ENCODE data around the gene YPEL2. TPM values are rescaled to one million over a fixed set of nuclear protein-coding genes. Genes with fewer than 3 reads are reported as not detected.

Gene YPEL2
- total RNA-seq, 1 donor from 2014 or later: 20.8 TPM

DNA sequence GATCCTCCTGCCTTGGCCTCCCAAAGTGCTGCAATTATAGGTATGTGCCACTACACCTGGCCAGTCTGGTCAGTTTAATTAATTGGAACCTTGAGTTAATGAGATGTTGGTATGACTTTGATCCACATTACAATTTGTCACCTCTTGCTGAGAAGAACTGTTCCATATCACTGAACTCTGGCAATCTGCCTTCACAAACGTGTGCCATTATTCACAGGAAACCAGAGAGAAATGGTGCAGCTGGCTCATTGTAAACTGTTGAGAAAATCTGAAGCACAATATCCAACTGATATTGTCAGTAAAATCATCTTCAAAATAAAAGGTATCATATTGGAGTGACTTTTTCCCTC, 39.3 kb upstream of the YPEL2 start:
- Mint-ChIP-seq H3K36me3 (ENCODE audit: unreplicated experiment) (no peaks in the 10 kb centered on the region), H3K27ac (ENCODE audit: unreplicated experiment) (no peak overlapping the region), H3K4me3 (ENCODE audit: unreplicated experiment) (no peak overlapping the region), H3K27me3 (ENCODE audit: unreplicated experiment) (peaks cover 2% of the 10 kb centered on the region), H3K4me1 (ENCODE audit: low read depth, unreplicated experiment) (peaks cover 4% of the 10 kb centered on the region), H3K9me3 (ENCODE audit: unreplicated experiment) (no peaks in the 10 kb centered on the region)
- TF ChIP-seq CTCF (IDR thresholded peaks at IDR 0.05; ENCODE audit: partially characterized antibody, unreplicated experiment): no peak
- DNase-seq: no peak

GRCh38 chr17:59296190-59296589, 35.3 kb upstream of the YPEL2 start:
- Mint-ChIP-seq H3K27me3 (ENCODE audit: unreplicated experiment) (no peaks in the 10 kb centered on the region), H3K4me1 (ENCODE audit: low read depth, unreplicated experiment) (no peaks in the 10 kb centered on the region), H3K36me3 (ENCODE audit: unreplicated experiment) (no peaks in the 10 kb centered on the region), H3K9me3 (ENCODE audit: unreplicated experiment) (no peaks in the 10 kb centered on the region), H3K4me3 (ENCODE audit: unreplicated experiment) (no peak overlapping the region), H3K27ac (ENCODE audit: unreplicated experiment) (no peak overlapping the region)
- no peak for TF ChIP-seq CTCF (IDR thresholded peaks at IDR 0.05; ENCODE audit: partially characterized antibody, unreplicated experiment)
- DNase-seq: no peak

GRCh38 chr17:59298521-59298920, 32.9 kb upstream of the YPEL2 start:
- H3K4me3 Mint-ChIP-seq (ENCODE audit: unreplicated experiment): no peak overlapping the region
- no peaks in the 10 kb centered on the region for H3K9me3 Mint-ChIP-seq (ENCODE audit: unreplicated experiment)
- DNase-seq: no peak
- H3K4me1 Mint-ChIP-seq (ENCODE audit: low read depth, unreplicated experiment): no peaks in the 10 kb centered on the region
- no peak overlapping the region for H3K27ac Mint-ChIP-seq (ENCODE audit: unreplicated experiment)
- TF ChIP-seq CTCF (IDR thresholded peaks at IDR 0.05; ENCODE audit: partially characterized antibody, unreplicated experiment): no peak
- H3K27me3 Mint-ChIP-seq (ENCODE audit: unreplicated experiment): peaks cover 4% of the 10 kb centered on the region
- H3K36me3 Mint-ChIP-seq (ENCODE audit: unreplicated experiment): no peaks in the 10 kb centered on the region

DNA sequence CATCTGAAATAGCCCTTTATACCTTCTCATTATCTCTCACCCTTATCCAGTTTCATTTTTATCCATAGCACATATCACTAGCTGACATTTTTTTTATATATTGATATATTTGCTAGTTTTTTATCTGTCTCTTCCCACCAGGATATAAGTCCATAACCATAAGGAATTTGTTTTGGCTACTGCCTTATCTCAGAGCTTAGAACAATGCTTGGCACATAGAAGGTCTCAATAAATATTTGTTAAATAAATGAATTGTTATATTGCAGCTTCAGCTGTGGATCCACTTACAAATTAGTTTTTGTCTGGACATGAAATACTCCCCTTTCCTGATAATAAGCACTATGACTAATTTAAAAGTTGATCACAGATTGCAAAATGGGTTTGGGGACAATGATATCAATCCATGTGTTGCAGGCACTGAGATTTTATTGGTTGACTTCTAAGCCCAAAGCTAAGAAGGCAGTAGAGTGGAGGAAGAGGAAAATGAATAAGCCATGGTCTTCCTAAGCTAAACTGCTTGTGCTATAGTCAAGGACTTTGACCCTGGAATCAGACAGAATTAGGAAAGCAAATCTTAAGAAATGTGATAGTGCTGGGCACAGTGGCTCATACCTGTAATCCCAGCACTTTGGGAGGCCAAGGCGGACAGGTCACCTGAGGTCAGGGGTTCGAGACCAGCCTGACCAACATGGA, 31.9 kb upstream of the YPEL2 start:
- DNase-seq: no peak
- Mint-ChIP-seq H3K4me1 (ENCODE audit: low read depth, unreplicated experiment) (no peaks in the 10 kb centered on the region), H3K4me3 (ENCODE audit: unreplicated experiment) (no peak overlapping the region), H3K9me3 (ENCODE audit: unreplicated experiment) (no peaks in the 10 kb centered on the region), H3K36me3 (ENCODE audit: unreplicated experiment) (no peaks in the 10 kb centered on the region), H3K27ac (ENCODE audit: unreplicated experiment) (no peak overlapping the region), H3K27me3 (ENCODE audit: unreplicated experiment) (peaks cover 4% of the 10 kb centered on the region)
- no peak for TF ChIP-seq CTCF (IDR thresholded peaks at IDR 0.05; ENCODE audit: partially characterized antibody, unreplicated experiment)

DNA sequence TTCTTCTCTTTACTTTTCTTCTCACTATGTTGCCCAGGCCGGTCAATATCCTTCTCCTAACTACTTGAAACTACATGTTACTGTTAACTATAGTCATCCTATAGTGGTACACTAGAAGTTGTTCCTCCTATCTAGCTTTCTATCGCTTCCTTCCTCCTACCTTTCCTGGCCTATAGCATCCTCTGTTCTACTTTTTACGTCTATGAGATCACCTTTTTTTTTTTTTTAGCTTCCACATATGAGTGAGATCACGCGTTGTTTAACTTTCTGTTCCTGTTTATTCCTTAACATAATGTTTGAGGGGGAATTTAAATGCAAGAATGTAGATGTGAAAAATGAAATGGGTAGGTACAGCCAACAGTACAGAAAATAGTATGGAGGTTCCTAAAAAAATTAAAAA, 30.5 kb upstream of the YPEL2 start:
- Mint-ChIP-seq H3K9me3 (ENCODE audit: unreplicated experiment) (no peaks in the 10 kb centered on the region), H3K4me1 (ENCODE audit: low read depth, unreplicated experiment) (no peaks in the 10 kb centered on the region), H3K4me3 (ENCODE audit: unreplicated experiment) (no peak overlapping the region), H3K36me3 (ENCODE audit: unreplicated experiment) (no peaks in the 10 kb centered on the region), H3K27me3 (ENCODE audit: unreplicated experiment) (peaks cover 4% of the 10 kb centered on the region), H3K27ac (ENCODE audit: unreplicated experiment) (no peak overlapping the region)
- no peak for DNase-seq
- no peak for TF ChIP-seq CTCF (IDR thresholded peaks at IDR 0.05; ENCODE audit: partially characterized antibody, unreplicated experiment)
